HCT116 (cell line): ENCODE data around the gene PHKG2. TPM values are rescaled to one million over a fixed set of nuclear protein-coding genes. Genes with fewer than 3 reads are reported as not detected.

Source experiments
- ATAC-seq: fragments of 200-7000 bp; cut with Tn5 transposase; 2 replicates; pipeline ENCODE4 v1.9.1; 2020; ENCODE audit warnings: mild to moderate bottlenecking, moderate library complexity
- BruUV-seq: library from RNA; stranded (reverse); fragments of 400-500 nt; replicated peaks from 2 replicates; lab custom pipeline; 2021; lab: Mats Ljungman, UMichigan
- CTCF ChIA-PET: fragments of 300-600 bp; sonication (Branson Sonifier 250); formaldehyde crosslinking; loops from one replicate; lab custom pipeline; 2021; ENCODE audit warnings: antibody characterized with exemption; lab: Charles Lee
- POLR2A ChIA-PET: fragments of 300-600, 350-600 bp; sonication (Branson Sonifier 250); formaldehyde crosslinking; loops from one replicate; lab custom pipeline; 2021; ENCODE audit warnings: antibody characterized with exemption; lab: Charles Lee
- RAD21 ChIA-PET, 2 experiments: fragments of 300-600 bp; sonication (Branson Sonifier 250); formaldehyde crosslinking; loops; one replicate each; lab custom pipeline; 2023; ENCODE audit warnings: low total read pairs in 2 of 2; ENCODE audit not compliant: uncharacterized antibody in 2 of 2, unreplicated experiment in 2 of 2, low non-redundant PET in 1 of 2; lab: Charles Lee
- DNase-seq: peaks from one replicate; pipeline ENCODE4 v3.0.0-alpha.2; 2010; ENCODE audit warnings: low read depth, low spot score
- H2AFZ ChIP-seq: fragments of 200-600 bp; shearing (Covaris generic), sonication (generic); 2 replicates; pipeline ENCODE4 v1.6.1; 2017; ENCODE audit warnings: low read depth, mixed run types, mixed read lengths, antibody characterized with exemption, low read length; ENCODE audit not compliant: poor library complexity, severe bottlenecking
- H3K27ac ChIP-seq: 2 replicates; pipeline ENCODE4 v1.5.1; 2012; ENCODE audit warnings: low read depth, low read length
- H3K27me3 ChIP-seq: fragments of 200-600 bp; sonication (generic); 2 replicates; pipeline ENCODE4 v1.6.1; 2016; ENCODE audit warnings: mixed run types, low read length, mixed read lengths; ENCODE audit not compliant: insufficient read depth
- H3K36me3 ChIP-seq, 2 experiments: fragments of 200-500 bp in 1 of 2; fragments of 200-600 bp in 1 of 2; sonication (Bioruptor generic) in 1 of 2; sonication (generic) in 1 of 2; 2 replicates each; pipeline versions ENCODE4 v1.5.1 to v1.6.1; 2014 to 2016; ENCODE audit warnings: low read length in 2 of 2, inconsistent platforms in 1 of 2, mixed read lengths in 1 of 2, mixed run types in 1 of 2; ENCODE audit not compliant: insufficient read depth in 2 of 2, control insufficient read depth in 1 of 2
- H3K4me1 ChIP-seq, 2 experiments: fragments of 200-600 bp in 1 of 2; sonication (generic) in 1 of 2; 2 replicates each; pipeline versions ENCODE4 v1.5.1 to v1.6.1; 2012 to 2017; ENCODE audit warnings: low read length in 2 of 2, inconsistent platforms in 1 of 2, mild to moderate bottlenecking in 1 of 2, mixed read lengths in 1 of 2, mixed run types in 1 of 2, moderate library complexity in 1 of 2; ENCODE audit not compliant: insufficient read depth in 2 of 2, control insufficient read depth in 1 of 2
- H3K4me2 ChIP-seq: fragments of 200-600 bp; sonication (generic); 2 replicates; pipeline ENCODE4 v1.6.1; 2017; ENCODE audit warnings: mixed run types, low read length, mixed read lengths
- H3K4me3 ChIP-seq, 2 experiments: fragments of 200-600 bp in 1 of 2; sonication (generic) in 1 of 2; replicated peaks in 1 of 2; 2 replicates each; pipeline ENCODE4 v1.5.1; 2011 to 2016; ENCODE audit warnings: low read length in 2 of 2, control low read depth in 1 of 2, low read depth in 1 of 2, mild to moderate bottlenecking in 1 of 2, mixed read lengths in 1 of 2, mixed run types in 1 of 2
- H3K79me2 ChIP-seq: fragments of 200-600 bp; sonication (generic); 2 replicates; pipeline ENCODE4 v1.6.1; 2017; ENCODE audit warnings: mild to moderate bottlenecking, mixed run types, low read length, moderate library complexity, mixed read lengths; ENCODE audit not compliant: insufficient read depth
- H3K9ac ChIP-seq: fragments of 200-600 bp; sonication (generic); 2 replicates; pipeline ENCODE4 v1.6.1; 2016; ENCODE audit warnings: low read length, mixed read lengths
- H3K9me2 ChIP-seq: fragments of 200-600 bp; sonication (generic), shearing (Covaris generic); 2 replicates; pipeline ENCODE4 v1.6.1; 2017; ENCODE audit warnings: mixed run types, mild to moderate bottlenecking, moderate library complexity; ENCODE audit not compliant: insufficient read depth
- H3K9me3 ChIP-seq, 2 experiments: fragments of 200-500 bp in 1 of 2; fragments of 200-600 bp in 1 of 2; sonication (Bioruptor generic) in 1 of 2; sonication (generic) in 1 of 2; 2 replicates each; pipeline ENCODE4 v1.6.1; 2014 to 2017; ENCODE audit warnings: low read length in 2 of 2, mixed read lengths in 2 of 2, inconsistent platforms in 1 of 2, low read depth in 1 of 2, mild to moderate bottlenecking in 1 of 2, mixed run types in 1 of 2, moderate library complexity in 1 of 2; ENCODE audit not compliant: control insufficient read depth in 1 of 2, insufficient read depth in 1 of 2
- H4K20me1 ChIP-seq: fragments of 200-600 bp; sonication (generic), shearing (Covaris generic); 2 replicates; pipeline ENCODE4 v1.6.1; 2017; ENCODE audit warnings: mixed run types, mild to moderate bottlenecking, moderate library complexity; ENCODE audit not compliant: insufficient read depth
- ELF1 ChIP-seq: IDR thresholded peaks from 2 replicates; pipeline ENCODE4 v1.6.1; 2012; ENCODE audit warnings: low read depth, borderline replicate concordance
- FOSL1 ChIP-seq: IDR thresholded peaks from 2 replicates; pipeline ENCODE4 v1.6.1; 2012; ENCODE audit warnings: low read depth
- POLR2AphosphoS5 ChIP-seq: IDR thresholded peaks from 2 replicates; pipeline ENCODE4 v1.6.1; 2011; ENCODE audit warnings: mild to moderate bottlenecking, low read depth, low read length, moderate library complexity
- RAD21 ChIP-seq: IDR thresholded peaks from 2 replicates; pipeline ENCODE4 v1.6.1; 2012; ENCODE audit warnings: low read depth, mild to moderate bottlenecking
- TCF7L2 ChIP-seq: IDR thresholded peaks from 2 replicates; pipeline ENCODE4 v1.7.0; 2011; ENCODE audit warnings: borderline replicate concordance, inconsistent platforms; ENCODE audit not compliant: insufficient read depth, insufficient read length; ENCODE audit errors: extremely low read depth
- intact Hi-C: fragments of 100-400 bp; cut with micrococcal nuclease; formaldehyde crosslinking; loops from 2 replicates; pipeline ENCODE4 v1.10.0; 2022
- total RNA-seq: library from RNA; stranded (reverse); gene quantifications from one replicate; pipeline ENCODE4 v1.2.1, GENCODE V29; 2021; ENCODE audit not compliant: unreplicated experiment
- TF ChIP-seq, protein P1 (sequence below): IDR thresholded peaks from 2 replicates; pipeline ENCODE4 v1.6.1; 2012

Gene PHKG2
- total RNA-seq, 1 experiment from 2014 or later = 32.6 TPM

DNA sequence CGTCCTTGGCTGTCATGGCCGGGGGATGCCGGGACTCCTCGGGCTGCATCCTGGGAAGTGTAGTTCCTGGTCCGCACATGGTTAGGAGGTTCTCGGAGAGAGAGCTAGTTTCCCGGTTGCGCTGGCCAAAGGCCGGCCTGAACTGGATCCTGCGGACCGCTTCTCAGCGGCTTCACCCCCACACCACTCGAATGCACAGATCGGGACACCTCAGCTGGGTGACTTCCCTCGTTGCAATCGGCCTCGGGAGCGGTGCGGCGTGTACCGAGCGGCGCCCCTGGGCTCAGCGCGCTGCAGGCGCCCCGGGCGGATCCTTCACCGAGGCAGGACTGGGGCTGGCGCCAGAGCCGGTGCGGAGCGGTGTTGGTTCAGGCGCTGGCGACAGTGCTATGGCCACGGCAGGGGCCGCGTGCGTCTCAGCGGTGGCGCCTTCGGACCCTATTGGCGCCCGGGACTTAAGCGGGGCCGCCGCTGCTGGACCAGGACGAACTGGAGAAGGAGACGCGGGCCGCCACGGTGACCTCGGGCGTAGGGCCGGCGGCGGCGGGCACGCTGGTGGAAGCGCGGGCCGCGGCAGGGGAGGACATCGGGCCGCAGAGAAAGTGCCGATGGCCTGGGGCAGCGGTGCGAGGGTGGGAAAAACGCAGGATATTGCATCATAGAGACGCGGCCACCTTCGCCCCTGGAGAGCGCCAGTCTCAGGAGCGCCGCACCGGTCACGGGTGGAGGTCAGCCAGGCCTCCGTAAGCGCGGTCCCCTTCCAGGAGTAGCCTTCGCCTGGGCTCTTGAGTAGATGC lies 27.4 kb downstream of the PHKG2 start (continued):
- TF ChIP-seq TCF7L2 (no peak), RAD21 (no peak), ELF1 (no peak; the same call in 1 of the 2 replicates)
- TF ChIP-seq, protein P1, sequence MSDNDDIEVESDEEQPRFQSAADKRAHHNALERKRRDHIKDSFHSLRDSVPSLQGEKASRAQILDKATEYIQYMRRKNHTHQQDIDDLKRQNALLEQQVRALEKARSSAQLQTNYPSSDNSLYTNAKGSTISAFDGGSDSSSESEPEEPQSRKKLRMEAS = peak; percentile 88

DNA sequence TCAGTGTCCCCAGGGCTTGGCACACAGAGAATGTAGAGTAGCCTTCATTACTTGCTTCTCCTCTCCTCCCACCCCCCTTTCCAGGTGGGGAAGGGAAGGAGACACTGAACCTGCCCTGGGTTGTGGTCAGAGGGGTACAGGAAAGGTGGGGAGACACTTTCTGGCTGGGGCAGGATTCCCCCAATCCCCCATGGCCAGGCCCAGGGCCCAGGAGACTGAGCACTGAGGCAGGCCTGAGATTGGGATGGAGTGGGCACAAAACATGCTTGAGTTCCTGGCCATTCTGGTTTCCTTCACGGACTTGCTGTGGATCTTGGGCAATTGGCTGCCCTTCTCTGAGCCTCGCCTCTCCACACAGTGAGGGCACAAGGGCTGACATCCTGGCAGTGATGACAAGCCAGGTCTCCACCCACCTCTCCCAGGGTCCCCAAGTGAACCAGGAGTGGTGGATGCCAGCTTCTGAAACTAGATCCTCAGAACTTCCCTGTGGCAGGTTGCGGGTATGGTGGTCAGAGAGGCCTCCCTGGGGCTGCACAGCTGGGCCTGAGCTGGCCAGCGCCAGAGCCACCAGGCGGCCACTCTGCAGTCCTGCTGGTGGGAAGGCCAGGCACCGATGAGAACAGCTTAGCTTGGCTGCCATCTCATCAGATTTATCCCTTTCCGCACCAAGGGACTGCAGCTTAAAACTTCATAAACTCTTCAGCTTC lies 29.5 kb downstream of the PHKG2 start:
- peaks cover 12 to 26% of the 10 kb centered on the region in 2 experiments for H3K36me3 ChIP-seq
- ChIA-PET POLR2A (interaction anchor here (1.1 kb wide), 1 partner anchor 30 kb away, joined by 3 read pairs; no protein-coding TSS in a partner anchor), RAD21 (no interaction called here), CTCF (no interaction called here)
- no peaks in the 10 kb centered on the region for H3K9me2 ChIP-seq
- DNase-seq (no peak), ATAC-seq (no peak)
- BruUV-seq = no TSS peak
- no peak overlapping the region for H3K4me2 ChIP-seq
- H3K4me1 ChIP-seq = peaks cover 0 to 11% of the 10 kb centered on the region in 2 experiments; a peak in 2 of 4 replicates
- H3K9ac ChIP-seq = no peak overlapping the region
- H3K79me2 ChIP-seq = no peaks in the 10 kb centered on the region
- H2AFZ ChIP-seq = no peak overlapping the region
- TF ChIP-seq FOSL1 (no peak), TCF7L2 (no peak), POLR2AphosphoS5 (0 out of 2 replicates have a peak, but pooled peaks have one; percentile 6)
- H3K27ac ChIP-seq = 0 out of 2 replicates have a peak overlapping the region, but pooled peaks have one; percentile 18
- H3K27me3 ChIP-seq = no peaks in the 10 kb centered on the region
- intact Hi-C loops = no loop called here
- H3K4me3 ChIP-seq = no peak overlapping the region
- no peaks in the 10 kb centered on the region for H4K20me1 ChIP-seq
- no peaks in the 10 kb centered on the region for H3K9me3 ChIP-seq
